Neural cell (in vitro differentiated cells): Measurements from ENCODE around the gene WIPF3. TPM values are rescaled to one million over a fixed set of nuclear protein-coding genes. Genes with fewer than 3 reads are reported as not detected.

Experiments
- H2AFZ ChIP-seq: fragments of 200-600, 300-800 bp; sonication (generic), shearing (Covaris generic); 2 replicates; pipeline ENCODE4 v1.6.0; 2014; ENCODE audit warnings: low read depth, mild to moderate bottlenecking, antibody characterized with exemption, low read length, moderate library complexity
- H3F3A ChIP-seq: fragments of 200-600 bp; shearing (Covaris generic); 2 replicates; pipeline ENCODE4 v1.6.1; 2016; ENCODE audit warnings: mild to moderate bottlenecking, moderate library complexity, mixed read lengths, antibody characterized with exemption, low read length; ENCODE audit not compliant: insufficient read depth, poor library complexity, severe bottlenecking
- H3K27ac ChIP-seq: fragments of 200-600, 300-800 bp; sonication (generic), shearing (Covaris generic); 2 replicates; pipeline ENCODE4 v1.5.1; 2014; ENCODE audit warnings: mild to moderate bottlenecking, low read length, moderate library complexity
- H3K27me3 ChIP-seq: fragments of 300-800, 200-600 bp; sonication (generic), shearing (Covaris generic); 2 replicates; pipeline ENCODE4 v1.6.0; 2014; ENCODE audit warnings: mild to moderate bottlenecking, low read depth, low read length, moderate library complexity; ENCODE audit not compliant: insufficient read depth
- H3K36me3 ChIP-seq: fragments of 300-800, 200-600 bp; sonication (generic), shearing (Covaris generic); 2 replicates; pipeline ENCODE4 v1.5.1; 2014; ENCODE audit warnings: mild to moderate bottlenecking, antibody characterized with exemption, low read length, moderate library complexity; ENCODE audit not compliant: insufficient read depth
- H3K4me2 ChIP-seq: fragments of 300-800, 200-600 bp; sonication (generic), shearing (Covaris generic); 2 replicates; pipeline ENCODE4 v1.6.0; 2014; ENCODE audit warnings: mild to moderate bottlenecking, low read length
- H3K4me3 ChIP-seq: fragments of 300-800, 200-600 bp; sonication (generic), shearing (Covaris generic); 2 replicates; pipeline ENCODE4 v1.5.1; 2014; ENCODE audit warnings: mild to moderate bottlenecking, low read length, moderate library complexity
- H3K79me2 ChIP-seq: fragments of 200-600 bp; shearing (Covaris generic); replicated peaks from 2 replicates; pipeline ENCODE4 v1.6.0; 2014; ENCODE audit warnings: mild to moderate bottlenecking, low read length, moderate library complexity; ENCODE audit not compliant: insufficient read depth
- H3K9ac ChIP-seq: fragments of 300-800, 200-600 bp; sonication (generic), shearing (Covaris generic); 2 replicates; pipeline ENCODE4 v1.6.1; 2016; ENCODE audit warnings: mild to moderate bottlenecking, low read length, mixed read lengths
- H3K9me2 ChIP-seq: fragments of 200-600 bp; shearing (Covaris generic); 2 replicates; pipeline ENCODE4 v1.6.1; 2016; ENCODE audit warnings: mild to moderate bottlenecking, low read length, mixed read lengths; ENCODE audit not compliant: insufficient read depth
- H3K9me3 ChIP-seq: fragments of 200-600, 300-800 bp; sonication (generic), shearing (Covaris generic); 2 replicates; pipeline ENCODE4 v1.6.1; 2016; ENCODE audit warnings: mild to moderate bottlenecking, mixed run types, low read length, moderate library complexity, mixed read lengths
- H4K20me1 ChIP-seq: fragments of 200-600 bp; shearing (Covaris generic); 2 replicates; pipeline ENCODE4 v1.6.1; 2016; ENCODE audit warnings: mild to moderate bottlenecking, mixed run types; ENCODE audit not compliant: insufficient read depth
- EP300 ChIP-seq: fragments of 450-650 bp; conservative IDR thresholded peaks from 2 replicates; pipeline ENCODE4 v1.6.1; 2014; ENCODE audit warnings: antibody characterized with exemption, mild to moderate bottlenecking, moderate library complexity; ENCODE audit not compliant: poor library complexity, severe bottlenecking
- EZH2 ChIP-seq: fragments of 200-600, 300-800 bp; shearing (Covaris generic), sonication (generic); IDR thresholded peaks from 2 replicates; pipeline ENCODE4 v1.6.1; 2014; ENCODE audit warnings: antibody characterized with exemption, low read length, borderline replicate concordance, mild to moderate bottlenecking; ENCODE audit not compliant: insufficient read depth, poor library complexity, severe bottlenecking
- MXI1 ChIP-seq: fragments of 450-650 bp; conservative IDR thresholded peaks from 2 replicates; pipeline ENCODE4 v1.6.1; 2014; ENCODE audit warnings: antibody characterized with exemption, mild to moderate bottlenecking; ENCODE audit not compliant: poor library complexity, severe bottlenecking
- POLR2AphosphoS5 ChIP-seq: IDR thresholded peaks from 2 replicates; pipeline ENCODE4 v1.6.1; 2012
- RAD21 ChIP-seq: fragments of 450-650 bp; conservative IDR thresholded peaks from 2 replicates; pipeline ENCODE4 v1.6.1; 2014; ENCODE audit warnings: antibody characterized with exemption, mild to moderate bottlenecking, moderate library complexity
- SMC3 ChIP-seq: fragments of 450-650 bp; conservative IDR thresholded peaks from 2 replicates; pipeline ENCODE4 v1.6.1; 2014; ENCODE audit warnings: antibody characterized with exemption, mild to moderate bottlenecking, moderate library complexity; ENCODE audit not compliant: poor library complexity
- TAF1 ChIP-seq: IDR thresholded peaks from 2 replicates; pipeline ENCODE4 v1.6.1; 2012; ENCODE audit warnings: low read depth
- polyA plus RNA-seq: library from polyadenylated mRNA; depleted of rRNA; stranded (reverse); fragments of >200 nt; gene quantifications from 2 replicates; pipeline ENCODE4 v1.2.3, GENCODE V29; 2014
- TF ChIP-seq, protein P1 (sequence below): fragments of 450-650 bp; IDR thresholded peaks from 2 replicates; pipeline ENCODE4 v1.5.1; 2014; ENCODE audit warnings: antibody characterized with exemption, mild to moderate bottlenecking, moderate library complexity; ENCODE audit not compliant: poor library complexity, severe bottlenecking
- TF ChIP-seq, protein P2 (sequence below): IDR thresholded peaks from 2 replicates; pipeline ENCODE4 v1.6.1; 2012; ENCODE audit warnings: borderline replicate concordance

Gene WIPF3
- polyA plus RNA-seq, 1 donor from 2014 or later: 3.8 TPM

DNA sequence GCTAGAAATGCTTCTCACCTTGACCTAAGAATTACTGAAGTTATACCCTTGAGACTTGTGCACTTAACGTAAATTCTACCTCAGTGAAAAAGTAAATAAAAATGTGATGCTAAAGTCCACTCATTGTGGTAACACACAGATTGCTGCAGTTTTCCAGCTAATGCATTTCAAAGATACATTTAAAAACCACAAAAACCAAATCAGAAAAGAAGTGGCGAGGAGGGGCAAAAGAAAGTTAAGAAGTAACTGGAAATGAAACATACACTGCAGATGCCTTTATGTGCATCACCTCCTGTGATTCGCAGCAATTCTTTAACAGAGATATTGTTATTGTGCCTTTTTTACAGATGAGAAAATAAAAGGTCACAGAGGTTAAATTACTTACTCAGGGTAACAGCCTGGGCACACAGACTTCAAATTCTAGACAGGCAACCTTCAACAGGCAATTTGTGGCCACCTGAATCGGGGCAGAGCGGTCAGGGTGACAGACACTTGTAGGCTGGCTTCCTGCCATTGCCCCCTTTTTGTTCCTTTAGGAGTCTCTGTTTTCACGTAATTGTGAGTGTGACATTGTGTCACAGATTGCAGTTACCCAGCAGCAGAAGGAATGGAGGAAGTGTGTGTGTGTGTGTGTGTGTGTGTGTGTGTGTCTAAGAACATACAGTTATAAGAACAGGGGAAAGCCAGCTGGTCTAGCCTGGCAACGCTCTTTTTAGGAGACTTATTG, 1.9 kb downstream of the WIPF3 start:
- no peak for TF ChIP-seq TAF1
- no peak for TF ChIP-seq SMC3
- no peak for TF ChIP-seq MXI1
- TF ChIP-seq, protein P1, sequence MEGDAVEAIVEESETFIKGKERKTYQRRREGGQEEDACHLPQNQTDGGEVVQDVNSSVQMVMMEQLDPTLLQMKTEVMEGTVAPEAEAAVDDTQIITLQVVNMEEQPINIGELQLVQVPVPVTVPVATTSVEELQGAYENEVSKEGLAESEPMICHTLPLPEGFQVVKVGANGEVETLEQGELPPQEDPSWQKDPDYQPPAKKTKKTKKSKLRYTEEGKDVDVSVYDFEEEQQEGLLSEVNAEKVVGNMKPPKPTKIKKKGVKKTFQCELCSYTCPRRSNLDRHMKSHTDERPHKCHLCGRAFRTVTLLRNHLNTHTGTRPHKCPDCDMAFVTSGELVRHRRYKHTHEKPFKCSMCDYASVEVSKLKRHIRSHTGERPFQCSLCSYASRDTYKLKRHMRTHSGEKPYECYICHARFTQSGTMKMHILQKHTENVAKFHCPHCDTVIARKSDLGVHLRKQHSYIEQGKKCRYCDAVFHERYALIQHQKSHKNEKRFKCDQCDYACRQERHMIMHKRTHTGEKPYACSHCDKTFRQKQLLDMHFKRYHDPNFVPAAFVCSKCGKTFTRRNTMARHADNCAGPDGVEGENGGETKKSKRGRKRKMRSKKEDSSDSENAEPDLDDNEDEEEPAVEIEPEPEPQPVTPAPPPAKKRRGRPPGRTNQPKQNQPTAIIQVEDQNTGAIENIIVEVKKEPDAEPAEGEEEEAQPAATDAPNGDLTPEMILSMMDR: no peak
- no peak for TF ChIP-seq POLR2AphosphoS5
- no peak for TF ChIP-seq EZH2
- TF ChIP-seq, protein P2, sequence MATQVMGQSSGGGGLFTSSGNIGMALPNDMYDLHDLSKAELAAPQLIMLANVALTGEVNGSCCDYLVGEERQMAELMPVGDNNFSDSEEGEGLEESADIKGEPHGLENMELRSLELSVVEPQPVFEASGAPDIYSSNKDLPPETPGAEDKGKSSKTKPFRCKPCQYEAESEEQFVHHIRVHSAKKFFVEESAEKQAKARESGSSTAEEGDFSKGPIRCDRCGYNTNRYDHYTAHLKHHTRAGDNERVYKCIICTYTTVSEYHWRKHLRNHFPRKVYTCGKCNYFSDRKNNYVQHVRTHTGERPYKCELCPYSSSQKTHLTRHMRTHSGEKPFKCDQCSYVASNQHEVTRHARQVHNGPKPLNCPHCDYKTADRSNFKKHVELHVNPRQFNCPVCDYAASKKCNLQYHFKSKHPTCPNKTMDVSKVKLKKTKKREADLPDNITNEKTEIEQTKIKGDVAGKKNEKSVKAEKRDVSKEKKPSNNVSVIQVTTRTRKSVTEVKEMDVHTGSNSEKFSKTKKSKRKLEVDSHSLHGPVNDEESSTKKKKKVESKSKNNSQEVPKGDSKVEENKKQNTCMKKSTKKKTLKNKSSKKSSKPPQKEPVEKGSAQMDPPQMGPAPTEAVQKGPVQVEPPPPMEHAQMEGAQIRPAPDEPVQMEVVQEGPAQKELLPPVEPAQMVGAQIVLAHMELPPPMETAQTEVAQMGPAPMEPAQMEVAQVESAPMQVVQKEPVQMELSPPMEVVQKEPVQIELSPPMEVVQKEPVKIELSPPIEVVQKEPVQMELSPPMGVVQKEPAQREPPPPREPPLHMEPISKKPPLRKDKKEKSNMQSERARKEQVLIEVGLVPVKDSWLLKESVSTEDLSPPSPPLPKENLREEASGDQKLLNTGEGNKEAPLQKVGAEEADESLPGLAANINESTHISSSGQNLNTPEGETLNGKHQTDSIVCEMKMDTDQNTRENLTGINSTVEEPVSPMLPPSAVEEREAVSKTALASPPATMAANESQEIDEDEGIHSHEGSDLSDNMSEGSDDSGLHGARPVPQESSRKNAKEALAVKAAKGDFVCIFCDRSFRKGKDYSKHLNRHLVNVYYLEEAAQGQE: no peak
- no peak for TF ChIP-seq RAD21
- no peak for TF ChIP-seq EP300
- Histone ChIP-seq H2AFZ (no peak overlapping the region), H3K27ac (no peak overlapping the region)

DNA sequence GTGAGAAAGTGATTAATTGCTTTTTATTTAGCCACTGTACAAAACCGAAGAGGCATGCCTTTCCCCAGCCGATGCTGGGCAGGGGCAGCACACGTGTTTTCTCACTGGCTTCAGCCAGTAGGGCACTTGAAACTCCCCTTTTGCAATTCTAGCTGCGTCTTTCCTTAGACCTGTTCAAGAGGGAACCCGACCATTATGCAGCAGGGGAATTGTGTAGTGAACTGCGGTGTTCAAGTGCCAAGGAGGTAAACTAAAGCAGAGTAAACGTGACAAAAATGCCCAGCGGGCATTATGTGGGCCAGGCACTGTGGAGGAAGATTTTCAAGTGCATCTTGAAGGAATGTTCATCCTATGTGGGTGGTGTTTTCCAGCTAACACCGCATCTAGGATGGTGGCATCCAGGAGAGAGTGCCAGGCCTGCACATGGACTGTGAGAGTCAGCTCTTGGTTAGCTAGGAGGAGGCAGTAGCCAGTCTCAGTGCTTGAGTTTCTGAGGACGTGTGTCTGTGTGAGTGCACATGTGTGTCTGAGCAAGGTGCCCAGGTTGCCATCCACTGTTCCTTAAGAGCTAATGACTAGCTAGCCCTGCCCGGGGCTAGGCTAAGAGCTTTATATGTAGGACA, 3.3 kb downstream of the WIPF3 start:
- Histone ChIP-seq H3K79me2 (no peaks in the 10 kb centered on the region), H4K20me1 (no peaks in the 10 kb centered on the region), H3K27ac (no peak overlapping the region), H3K9me3 (no peaks in the 10 kb centered on the region), H3K27me3 (no peaks in the 10 kb centered on the region), H3K36me3 (no peaks in the 10 kb centered on the region), H2AFZ (no peak overlapping the region), H3K4me3 (no peak overlapping the region), H3K9me2 (no peaks in the 10 kb centered on the region), H3K9ac (no peak overlapping the region), H3F3A (no peaks in the 10 kb centered on the region), H3K4me2 (no peak overlapping the region)
- no peak for TF ChIP-seq EZH2
- no peak for TF ChIP-seq SMC3
- TF ChIP-seq RAD21: no peak
- TF ChIP-seq, protein P1: no peak
- no peak for TF ChIP-seq POLR2AphosphoS5
- TF ChIP-seq TAF1: no peak
- no peak for TF ChIP-seq EP300
- TF ChIP-seq MXI1: no peak

More for the DNA sequence above, 1.9 kb downstream of the WIPF3 start:
- Histone ChIP-seq H3F3A (no peaks in the 10 kb centered on the region), H3K4me3 (no peak overlapping the region), H3K36me3 (no peaks in the 10 kb centered on the region), H3K79me2 (no peaks in the 10 kb centered on the region), H3K27me3 (no peaks in the 10 kb centered on the region), H3K4me2 (no peak overlapping the region), H3K9me3 (no peaks in the 10 kb centered on the region), H4K20me1 (no peaks in the 10 kb centered on the region), H3K9me2 (no peaks in the 10 kb centered on the region), H3K9ac (no peak overlapping the region)
